ENCODE data around the gene TAF4. TPM values are rescaled to one million over a fixed set of nuclear protein-coding genes. Genes with fewer than 3 reads are reported as not detected.

TAF4 gene
- polyA plus RNA-seq: 10 to 100 TPM in 1 of 4 donors, 1 to 10 TPM in 3; 4.6 to 18.3 (median 7.9) TPM
- long read RNA-seq, donor 1, partial matches to known transcripts: 0 of 1 reads
- long read RNA-seq, donor 1, other reads (novel, unspliced or antisense): 0 of 1 reads
- long read RNA-seq, donor 2, partial matches to known transcripts: 0 of 1 reads
- long read RNA-seq, donor 2, other reads (novel, unspliced or antisense): 0 of 1 reads
- long read RNA-seq, donor 3, partial matches to known transcripts: 0 of 2 reads
- long read RNA-seq, donor 3, other reads (novel, unspliced or antisense): 0 of 2 reads
- long read RNA-seq, donor 4: 0 reads
- long read RNA-seq, donor 5: 0 reads
- long read RNA-seq, donor 6, full-length matches to known transcripts: 2 of 2 reads
- long read RNA-seq, donor 6, partial matches to known transcripts: 0 of 2 reads
- long read RNA-seq, donor 6, other reads (novel, unspliced or antisense): 0 of 2 reads
- long read RNA-seq, donor 7: 0 reads
- long read RNA-seq, donor 8, partial matches to known transcripts: 0 of 1 reads
- long read RNA-seq, donor 8, other reads (novel, unspliced or antisense): 0 of 1 reads
- long read RNA-seq, donor 9: 0 reads
- long read RNA-seq, donor 10, full-length matches to known transcripts: 1 of 1 reads
- long read RNA-seq, donor 10, partial matches to known transcripts: 0 of 1 reads
- long read RNA-seq, donor 10, other reads (novel, unspliced or antisense): 0 of 1 reads

GRCh38 chr20:62065674-62066338, at the start of gene TAF4:
TSS of gene TAF4 (minus strand) at chr20:62065881. CDS start at chr20:62065810, 71 bp downstream.
- WGBS, 3 donors: 0 to 1% (median 0%) methylated on average over 41 to 116 of the region's 116 CpGs
- FAIRE-seq: no peak
- Histone ChIP-seq H3K9me3 (ENCODE audit: control insufficient read depth in 2 of 2, insufficient read depth in 1 of 2, low read depth in 1 of 2, low read length in 1 of 2) (no peaks in the 10 kb centered on the region), H3K36me3 (ENCODE audit: control insufficient read depth in 3 of 3, insufficient read depth in 2 of 3, low read depth in 1 of 3, low read length in 3 of 3) (peaks cover 0 to 20% (median 0%) of the 10 kb centered on the region in 3 donors), H3K27me3 (ENCODE audit: control insufficient read depth in 3 of 3, insufficient read depth in 3 of 3, low read length in 3 of 3) (no peaks in the 10 kb centered on the region), H3K4me3 (ENCODE audit: low read depth in 1 of 3, low read length in 3 of 3) (peak within 1 kb of the TSS; percentile 48 to 93 (median 76)), H3K27ac (ENCODE audit: low read depth in 1 of 3, low read length in 2 of 3) (peak within 1 kb of the TSS; percentile 95 to 97 (median 96)), H3K4me1 (ENCODE audit: control insufficient read depth in 3 of 3, insufficient read depth in 2 of 3, low read depth in 1 of 3, low read length in 2 of 3) (peaks cover 6 to 41% (median 15%) of the 10 kb centered on the region in 3 donors)
- peak; percentile 73 to 90 for DNase-seq

- peaks cover 0 to 2% (median 0%) of the 10 kb centered on the region in 3 donors for H3K27me3 ChIP-seq (ENCODE audit: control insufficient read depth in 3 of 3, insufficient read depth in 3 of 3, low read length in 3 of 3)
- H3K9me3 ChIP-seq (ENCODE audit: control insufficient read depth in 2 of 2, insufficient read depth in 1 of 2, low read depth in 1 of 2, low read length in 1 of 2): peaks cover 3 to 20% of the 10 kb centered on the region in 2 donors
- no peaks in the 10 kb centered on the region for H3K36me3 ChIP-seq (ENCODE audit: control insufficient read depth in 3 of 3, insufficient read depth in 2 of 3, low read depth in 1 of 3, low read length in 3 of 3)
- DNase-seq (no peak), FAIRE-seq (no peak)
- H3K27ac ChIP-seq (ENCODE audit: low read depth in 1 of 3, low read length in 2 of 3): no peak overlapping the region
- WGBS, 3 donors: 60 to 85% (median 78%) methylated on average over 7 to 8 of the region's 8 CpGs
- H3K4me3 ChIP-seq (ENCODE audit: low read depth in 1 of 3, low read length in 3 of 3): no peak overlapping the region
- H3K4me1 ChIP-seq (ENCODE audit: control insufficient read depth in 3 of 3, insufficient read depth in 2 of 3, low read depth in 1 of 3, low read length in 2 of 3): peaks cover 0 to 16% (median 0%) of the 10 kb centered on the region in 3 donors
These were observed 49.2 kb upstream of the TAF4 start for GRCh38 chr20:62114894-62115293.

- peaks cover 8 to 38% of the 10 kb centered on the region in 2 donors for H3K9me3 ChIP-seq (ENCODE audit: control insufficient read depth in 2 of 2, insufficient read depth in 1 of 2, low read depth in 1 of 2, low read length in 1 of 2)
These were observed 46.7 kb upstream of the TAF4 start for GRCh38 chr20:62112368-62112767.

GRCh38 chr20:62111148-62111547, 45.5 kb upstream of the TAF4 start:
- DNase-seq (peak; percentile 23 to 56), FAIRE-seq (no peak)
- 40 to 79% (median 56%) methylated on average over 6 of the region's 6 CpGs for WGBS, 3 donors
- H3K27ac ChIP-seq (ENCODE audit: low read depth in 1 of 3, low read length in 2 of 3): no peak overlapping the region
- peaks cover 0 to 2% (median 0%) of the 10 kb centered on the region in 3 donors for H3K27me3 ChIP-seq (ENCODE audit: control insufficient read depth in 3 of 3, insufficient read depth in 3 of 3, low read length in 3 of 3)
- H3K36me3 ChIP-seq (ENCODE audit: control insufficient read depth in 3 of 3, insufficient read depth in 2 of 3, low read depth in 1 of 3, low read length in 3 of 3): no peaks in the 10 kb centered on the region
- H3K9me3 ChIP-seq (ENCODE audit: control insufficient read depth in 2 of 2, insufficient read depth in 1 of 2, low read depth in 1 of 2, low read length in 1 of 2): peaks cover 8 to 46% of the 10 kb centered on the region in 2 donors
- H3K4me1 ChIP-seq (ENCODE audit: control insufficient read depth in 3 of 3, insufficient read depth in 2 of 3, low read depth in 1 of 3, low read length in 2 of 3): no peaks in the 10 kb centered on the region
- no peak overlapping the region for H3K4me3 ChIP-seq (ENCODE audit: low read depth in 1 of 3, low read length in 3 of 3)

More at GRCh38 chr20:62112368-62112767, 46.7 kb upstream of the TAF4 start:
- WGBS, 3 donors: 92 to 96% (median 94%) methylated on average over 6 of the region's 6 CpGs
- Histone ChIP-seq H3K4me1 (ENCODE audit: control insufficient read depth in 3 of 3, insufficient read depth in 2 of 3, low read depth in 1 of 3, low read length in 2 of 3) (no peaks in the 10 kb centered on the region), H3K4me3 (ENCODE audit: low read depth in 1 of 3, low read length in 3 of 3) (no peak overlapping the region), H3K27me3 (ENCODE audit: control insufficient read depth in 3 of 3, insufficient read depth in 3 of 3, low read length in 3 of 3) (peaks cover 0 to 2% (median 0%) of the 10 kb centered on the region in 3 donors), H3K36me3 (ENCODE audit: control insufficient read depth in 3 of 3, insufficient read depth in 2 of 3, low read depth in 1 of 3, low read length in 3 of 3) (no peaks in the 10 kb centered on the region), H3K27ac (ENCODE audit: low read depth in 1 of 3, low read length in 2 of 3) (no peak overlapping the region)
- no peak for DNase-seq
- no peak for FAIRE-seq

GRCh38 chr20:62105592-62105991, 39.9 kb upstream of the TAF4 start:
- no peaks in the 10 kb centered on the region for H3K36me3 ChIP-seq (ENCODE audit: control insufficient read depth in 3 of 3, insufficient read depth in 2 of 3, low read depth in 1 of 3, low read length in 3 of 3)
- no peak for FAIRE-seq
- H3K4me3 ChIP-seq (ENCODE audit: low read depth in 1 of 3, low read length in 3 of 3): no peak overlapping the region
- no peak overlapping the region for H3K27ac ChIP-seq (ENCODE audit: low read depth in 1 of 3, low read length in 2 of 3)
- peaks cover 4 to 39% of the 10 kb centered on the region in 2 donors for H3K9me3 ChIP-seq (ENCODE audit: control insufficient read depth in 2 of 2, insufficient read depth in 1 of 2, low read depth in 1 of 2, low read length in 1 of 2)
- peaks cover 0 to 3% (median 0%) of the 10 kb centered on the region in 3 donors for H3K27me3 ChIP-seq (ENCODE audit: control insufficient read depth in 3 of 3, insufficient read depth in 3 of 3, low read length in 3 of 3)
- H3K4me1 ChIP-seq (ENCODE audit: control insufficient read depth in 3 of 3, insufficient read depth in 2 of 3, low read depth in 1 of 3, low read length in 2 of 3): peaks cover 0 to 6% (median 0%) of the 10 kb centered on the region in 3 donors
- WGBS, 3 donors: 78 to 89% (median 86%) methylated on average over 5 of the region's 5 CpGs
- no peak for DNase-seq

GRCh38 chr20:62104791-62105345, 39.2 kb upstream of the TAF4 start:
- FAIRE-seq (no peak), DNase-seq (peak; percentile 21 to 53)
- Histone ChIP-seq H3K27me3 (ENCODE audit: control insufficient read depth in 3 of 3, insufficient read depth in 3 of 3, low read length in 3 of 3) (peaks cover 0 to 5% (median 0%) of the 10 kb centered on the region in 3 donors), H3K4me1 (ENCODE audit: control insufficient read depth in 3 of 3, insufficient read depth in 2 of 3, low read depth in 1 of 3, low read length in 2 of 3) (peaks cover 0 to 6% (median 0%) of the 10 kb centered on the region in 3 donors), H3K4me3 (ENCODE audit: low read depth in 1 of 3, low read length in 3 of 3) (no peak overlapping the region), H3K36me3 (ENCODE audit: control insufficient read depth in 3 of 3, insufficient read depth in 2 of 3, low read depth in 1 of 3, low read length in 3 of 3) (no peaks in the 10 kb centered on the region), H3K27ac (ENCODE audit: low read depth in 1 of 3, low read length in 2 of 3) (no peak overlapping the region), H3K9me3 (ENCODE audit: control insufficient read depth in 2 of 2, insufficient read depth in 1 of 2, low read depth in 1 of 2, low read length in 1 of 2) (peaks cover 4 to 38% of the 10 kb centered on the region in 2 donors)
- 19 to 23% (median 23%) methylated on average over 6 to 7 of the region's 7 CpGs for WGBS, 3 donors

GRCh38 chr20:62104234-62104789, 38.6 kb upstream of the TAF4 start:
- Histone ChIP-seq H3K27ac (ENCODE audit: low read depth in 1 of 3, low read length in 2 of 3) (no peak overlapping the region), H3K4me1 (ENCODE audit: control insufficient read depth in 3 of 3, insufficient read depth in 2 of 3, low read depth in 1 of 3, low read length in 2 of 3) (peaks cover 0 to 6% (median 0%) of the 10 kb centered on the region in 3 donors), H3K4me3 (ENCODE audit: low read depth in 1 of 3, low read length in 3 of 3) (no peak overlapping the region), H3K9me3 (ENCODE audit: control insufficient read depth in 2 of 2, insufficient read depth in 1 of 2, low read depth in 1 of 2, low read length in 1 of 2) (peaks cover 4 to 34% of the 10 kb centered on the region in 2 donors), H3K36me3 (ENCODE audit: control insufficient read depth in 3 of 3, insufficient read depth in 2 of 3, low read depth in 1 of 3, low read length in 3 of 3) (no peaks in the 10 kb centered on the region), H3K27me3 (ENCODE audit: control insufficient read depth in 3 of 3, insufficient read depth in 3 of 3, low read length in 3 of 3) (peaks cover 0 to 5% (median 0%) of the 10 kb centered on the region in 3 donors)
- no peak for FAIRE-seq
- DNase-seq: no peak
- WGBS, 3 donors: 47 to 51% (median 48%) methylated on average over 15 of the region's 15 CpGs

Data from small intestine (tissue), 16 donors.